Breast epithelium (tissue), 4 donors: ENCODE data around the gene TBC1D1. TPM values are rescaled to one million over a fixed set of nuclear protein-coding genes. Genes with fewer than 3 reads are reported as not detected.

Experiments
- DNase-seq, 2 donors: peaks; one replicate each; pipeline ENCODE4 v3.0.0-alpha.2; 2019; ENCODE audit warnings: low spot score in 2 of 2
- H3K27ac ChIP-seq, 2 donors: fragments of 200-600 bp; sonication (generic) in 1 of 2; one replicate each; pipeline ENCODE4 v1.5.1; 2016 to 2019; ENCODE audit warnings: mild to moderate bottlenecking in 1 of 2
- H3K27me3 ChIP-seq, 2 donors: fragments of 200-600 bp; sonication (generic) in 1 of 2; one replicate each; pipeline versions ENCODE4 v1.5.1 to v1.6.0; 2017 to 2019; ENCODE audit warnings: control low read depth in 1 of 2, mild to moderate bottlenecking in 1 of 2
- H3K36me3 ChIP-seq: fragments of 200-600 bp; one replicate; pipeline ENCODE4 v1.5.1; 2019
- H3K4me1 ChIP-seq, 2 donors: fragments of 200-600 bp; sonication (generic); one replicate each; pipeline ENCODE4 v1.5.1; 2016 to 2019; ENCODE audit warnings: control low read depth in 1 of 2
- H3K4me3 ChIP-seq, 3 donors: fragments of 200-600 bp; sonication (generic); 1 replicate in 2 of 3; 2 replicates in 1 of 3; pipeline ENCODE4 v1.5.1; 2016 to 2019; ENCODE audit warnings: mild to moderate bottlenecking in 3 of 3, moderate library complexity in 2 of 3
- H3K9me3 ChIP-seq, 2 donors: fragments of 200-600 bp; sonication (generic) in 1 of 2; one replicate each; pipeline ENCODE4 v1.5.1; 2016 to 2019; ENCODE audit warnings: control low read depth in 1 of 2
- CTCF ChIP-seq, 3 donors: fragments of 450-650 bp; IDR thresholded peaks; one replicate each; pipeline ENCODE4 v1.5.1; 2016 to 2017; ENCODE audit warnings: antibody characterized with exemption in 3 of 3, mild to moderate bottlenecking in 3 of 3, moderate library complexity in 3 of 3
- POLR2A ChIP-seq: fragments of 450-650 bp; IDR thresholded peaks from one replicate; pipeline ENCODE4 v1.6.1; 2016; ENCODE audit warnings: antibody characterized with exemption, mild to moderate bottlenecking, moderate library complexity
- POLR2AphosphoS5 ChIP-seq, 3 donors: sonication (generic); formaldehyde crosslinking; IDR thresholded peaks; one replicate each; pipeline ENCODE4 v1.6.1; 2017; ENCODE audit warnings: antibody characterized with exemption in 3 of 3
- intact Hi-C: fragments of 100-400 bp; cut with DNase I; formaldehyde crosslinking; loops from one replicate; pipeline ENCODE4 v1.15.1; 2023; ENCODE audit warnings: low total_unique reads
- total RNA-seq, 3 donors: library from RNA; depleted of rRNA; stranded (reverse); fragments of >200 nt; gene quantifications; one replicate each; pipeline ENCODE4 v1.1.0, GENCODE V29; 2016

Gene TBC1D1
- total RNA-seq, 3 donors from 2014 or later = 55.2 to 80.9 (median 63.9) TPM

GRCh38 chr4:37980246-37980645 lies 89.4 kb downstream of the TBC1D1 start:
- DNase-seq = no peak
- H3K4me1 ChIP-seq = no peaks in the 10 kb centered on the region
- intact Hi-C loops = no loop called here
- H3K4me3 ChIP-seq = no peak overlapping the region
- no peaks in the 10 kb centered on the region for H3K9me3 ChIP-seq
- no peak overlapping the region for H3K27ac ChIP-seq
- H3K36me3 ChIP-seq = no peaks in the 10 kb centered on the region
- TF ChIP-seq POLR2A (no peak), CTCF (IDR thresholded peaks at IDR 0.05) (no peak), POLR2AphosphoS5 (IDR thresholded peaks at IDR 0.05) (no peak)
- no peaks in the 10 kb centered on the region for H3K27me3 ChIP-seq

GRCh38 chr4:37981425-37981824 lies 90.5 kb downstream of the TBC1D1 start:
- no peaks in the 10 kb centered on the region for H3K27me3 ChIP-seq
- no peak for TF ChIP-seq POLR2AphosphoS5 (IDR thresholded peaks at IDR 0.05)
- TF ChIP-seq CTCF (IDR thresholded peaks at IDR 0.05) = no peak
- TF ChIP-seq POLR2A = no peak
- H3K4me3 ChIP-seq = no peak overlapping the region
- no peak for DNase-seq
- H3K9me3 ChIP-seq = no peaks in the 10 kb centered on the region
- intact Hi-C loops = no loop called here
- H3K27ac ChIP-seq = no peak overlapping the region
- H3K4me1 ChIP-seq = no peaks in the 10 kb centered on the region
- no peaks in the 10 kb centered on the region for H3K36me3 ChIP-seq

- no peaks in the 10 kb centered on the region for H3K9me3 ChIP-seq
- no peaks in the 10 kb centered on the region for H3K27me3 ChIP-seq
- DNase-seq = no peak
- H3K36me3 ChIP-seq = no peaks in the 10 kb centered on the region
- H3K4me3 ChIP-seq = no peak overlapping the region
- H3K27ac ChIP-seq = no peak overlapping the region
- TF ChIP-seq CTCF (IDR thresholded peaks at IDR 0.05) (no peak), POLR2AphosphoS5 (IDR thresholded peaks at IDR 0.05) (no peak), POLR2A (no peak)
- H3K4me1 ChIP-seq = no peaks in the 10 kb centered on the region
- intact Hi-C loops = no loop called here
These were observed 91.2 kb downstream of the TBC1D1 start for GRCh38 chr4:37981844-37982720.

DNA sequence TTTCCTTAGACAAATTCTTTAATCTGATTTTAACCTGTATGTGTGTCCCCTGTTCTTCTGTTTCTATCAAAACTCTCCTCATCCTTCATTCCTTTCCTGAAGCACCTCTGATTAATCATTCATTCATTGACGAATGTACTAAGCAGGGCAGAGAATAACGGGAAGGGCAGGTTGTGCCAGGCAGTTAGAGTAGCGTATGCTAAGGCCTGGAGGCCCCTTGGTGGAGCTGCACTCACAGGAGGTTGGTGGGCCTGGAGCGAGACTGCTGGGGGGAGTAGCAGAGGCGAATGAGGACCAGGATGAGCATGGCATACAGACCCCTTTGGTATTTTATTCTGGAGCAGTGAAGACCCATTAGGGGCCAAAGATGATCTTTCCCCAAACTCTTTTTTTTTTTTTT lies 91.9 kb downstream of the TBC1D1 start:
- intact Hi-C loops = no loop called here
- H3K36me3 ChIP-seq = no peaks in the 10 kb centered on the region
- no peak for TF ChIP-seq CTCF (IDR thresholded peaks at IDR 0.05)
- DNase-seq = no peak
- no peak overlapping the region for H3K27ac ChIP-seq
- no peak overlapping the region for H3K4me3 ChIP-seq
- no peaks in the 10 kb centered on the region for H3K4me1 ChIP-seq
- no peaks in the 10 kb centered on the region for H3K9me3 ChIP-seq
- H3K27me3 ChIP-seq = no peaks in the 10 kb centered on the region

GRCh38 chr4:37983951-37984350 lies 93.1 kb downstream of the TBC1D1 start:
- Histone ChIP-seq H3K9me3 (no peaks in the 10 kb centered on the region), H3K4me3 (no peak overlapping the region), H3K36me3 (no peaks in the 10 kb centered on the region), H3K4me1 (no peaks in the 10 kb centered on the region), H3K27me3 (no peaks in the 10 kb centered on the region), H3K27ac (no peak overlapping the region)
- no peak for DNase-seq
- TF ChIP-seq POLR2AphosphoS5 (IDR thresholded peaks at IDR 0.05) (no peak), POLR2A (no peak), CTCF (IDR thresholded peaks at IDR 0.05) (no peak)
- intact Hi-C loops = no loop called here
